Activated naive CD8-positive, alpha-beta T cell treated with anti-CD3 and anti-CD28 coated beads for 36 hours (primary cell): ENCODE measurements around the gene ISM2. TPM values are rescaled to one million over a fixed set of nuclear protein-coding genes. Genes with fewer than 3 reads are reported as not detected.
A peak's percentile ranks its signal among the peaks of the same experiment; 100 is the strongest.

ENCODE experiments used
- DNase-seq: peaks from one replicate; pipeline ENCODE4 v3.0.0; 2021
- H3K27ac Mint-ChIP-seq: one replicate; pipeline ENCODE4 v1.8.0; 2022; ENCODE audit warnings: mild to moderate bottlenecking, moderate library complexity, mixed read lengths
- H3K27me3 Mint-ChIP-seq: one replicate; pipeline ENCODE4 v1.8.0; 2022; ENCODE audit warnings: mild to moderate bottlenecking, mixed read lengths
- H3K36me3 Mint-ChIP-seq: one replicate; pipeline ENCODE4 v1.8.0; 2021; ENCODE audit warnings: mild to moderate bottlenecking, mixed read lengths
- H3K4me1 Mint-ChIP-seq: one replicate; pipeline ENCODE4 v1.8.0; 2021; ENCODE audit warnings: mixed read lengths
- H3K4me3 Mint-ChIP-seq: one replicate; pipeline ENCODE4 v1.8.0; 2022; ENCODE audit warnings: mild to moderate bottlenecking, moderate library complexity, mixed read lengths
- H3K9me3 Mint-ChIP-seq: one replicate; pipeline ENCODE4 v1.8.0; 2022; ENCODE audit warnings: mixed read lengths
- total RNA-seq, 2 experiments: library from RNA; stranded (reverse); gene quantifications; one replicate each; pipeline ENCODE4 v1.2.3, GENCODE V29; 2021

ISM2 gene
- total RNA-seq, 2 experiments from 2014 or later, result 0.29 to 0.44 TPM

DNA sequence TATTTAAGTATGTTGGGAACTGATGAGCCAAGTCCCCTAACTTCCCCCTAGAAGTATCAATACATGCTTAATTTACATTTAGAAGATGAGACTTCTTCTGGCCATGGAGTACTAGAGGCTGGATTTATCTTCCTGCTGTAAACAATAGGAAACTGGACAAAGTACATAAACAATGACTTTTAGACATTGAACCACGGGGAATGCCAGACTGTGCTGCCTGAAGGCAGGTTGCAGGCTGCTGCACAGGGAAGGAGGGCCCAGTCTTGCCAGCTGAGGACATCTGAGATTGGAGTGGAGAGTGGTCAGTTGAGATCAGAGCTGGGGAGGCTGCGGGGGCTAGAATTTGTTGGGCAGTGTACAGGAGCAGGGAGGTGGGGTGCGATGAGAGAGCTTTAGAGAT lies 24.5 kb upstream of the ISM2 start:
- no peak overlapping the region for H3K27ac Mint-ChIP-seq
- DNase-seq, result no peak
- no peaks in the 10 kb centered on the region for H3K4me1 Mint-ChIP-seq
- H3K4me3 Mint-ChIP-seq, result no peak overlapping the region
- H3K9me3 Mint-ChIP-seq, result no peaks in the 10 kb centered on the region
- H3K36me3 Mint-ChIP-seq, result peaks cover 25% of the 10 kb centered on the region
- H3K27me3 Mint-ChIP-seq, result no peaks in the 10 kb centered on the region

DNA sequence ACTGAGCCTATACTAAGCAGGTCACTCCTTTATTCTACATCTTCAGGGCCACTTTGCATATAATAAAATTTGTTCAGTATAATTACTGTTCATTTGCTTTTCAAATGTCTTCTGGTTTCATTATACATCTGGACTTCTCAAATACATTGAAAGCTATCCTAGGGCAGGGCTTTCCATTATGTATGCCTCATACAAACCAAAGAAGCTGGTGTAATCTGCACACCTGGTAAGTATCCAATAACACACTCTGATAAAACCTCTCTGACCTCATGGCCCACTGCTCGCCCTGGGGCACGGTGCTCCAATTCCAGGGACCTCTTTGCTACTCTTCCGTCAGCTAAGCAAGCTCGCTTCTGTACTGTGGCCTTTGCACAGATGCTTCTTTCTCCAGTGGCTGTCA lies 21.9 kb upstream of the ISM2 start:
- Mint-ChIP-seq H3K27ac (no peak overlapping the region), H3K4me1 (no peaks in the 10 kb centered on the region), H3K4me3 (no peak overlapping the region), H3K9me3 (no peaks in the 10 kb centered on the region), H3K27me3 (no peaks in the 10 kb centered on the region), H3K36me3 (peaks cover 31% of the 10 kb centered on the region)
- DNase-seq, result no peak

DNA sequence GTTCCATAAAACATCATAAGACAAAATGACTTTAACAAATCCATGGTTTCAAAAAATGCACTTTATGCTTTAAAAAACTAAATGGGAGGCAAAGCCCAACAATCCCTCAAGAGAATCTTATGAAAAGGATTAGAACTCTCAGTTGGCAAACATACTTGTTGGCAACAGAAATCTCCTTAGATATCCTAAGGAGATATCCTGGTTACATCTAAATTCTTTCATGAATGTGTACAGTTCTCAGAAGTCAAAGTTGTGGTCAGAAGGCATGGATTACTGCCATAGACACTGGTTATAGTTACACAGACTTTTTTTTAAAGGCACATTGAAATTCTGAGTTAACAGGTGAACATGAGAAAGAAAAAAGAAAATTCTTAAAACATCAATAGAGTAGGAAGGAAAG lies 17.5 kb upstream of the ISM2 start:
- no peak for DNase-seq
- Mint-ChIP-seq H3K36me3 (peaks cover 40% of the 10 kb centered on the region), H3K27me3 (no peaks in the 10 kb centered on the region), H3K9me3 (no peaks in the 10 kb centered on the region), H3K4me3 (no peak overlapping the region), H3K27ac (no peak overlapping the region), H3K4me1 (no peaks in the 10 kb centered on the region)

DNA sequence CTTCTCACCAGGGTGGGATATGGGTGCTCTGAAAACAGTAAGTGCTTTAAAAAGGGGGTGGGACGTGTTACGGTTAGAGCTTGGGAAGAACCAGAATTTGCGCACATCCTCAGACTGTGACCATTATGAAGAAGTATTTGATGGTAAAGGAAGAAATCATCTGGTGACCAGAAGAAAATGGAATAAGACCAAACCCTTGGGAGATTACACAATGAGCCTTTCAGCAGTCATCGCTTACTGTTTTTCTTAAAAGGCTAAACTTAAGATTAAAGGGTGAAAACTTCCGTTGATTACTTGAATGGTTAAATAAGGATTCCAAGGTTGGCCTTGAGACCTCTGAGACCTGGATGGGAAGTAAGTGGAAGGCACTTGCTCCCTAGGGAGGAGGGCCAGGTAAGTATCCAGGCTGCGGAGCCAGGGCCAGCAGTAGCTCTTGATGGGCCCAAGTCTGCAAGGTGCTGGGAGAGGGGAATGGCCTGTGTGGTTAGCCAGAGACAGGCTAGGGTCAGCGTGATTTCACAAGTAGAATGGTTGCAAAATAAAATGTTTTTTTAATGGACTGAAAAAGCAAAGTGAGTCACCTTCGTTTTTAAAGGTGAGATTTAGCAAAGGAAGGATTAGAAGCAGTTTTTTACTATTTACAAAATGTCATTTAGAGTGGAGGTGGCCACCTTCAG lies 13.0 kb upstream of the ISM2 start:
- H3K4me1 Mint-ChIP-seq, result no peaks in the 10 kb centered on the region
- no peak overlapping the region for H3K4me3 Mint-ChIP-seq
- no peak for DNase-seq
- no peaks in the 10 kb centered on the region for H3K27me3 Mint-ChIP-seq
- H3K9me3 Mint-ChIP-seq, result no peaks in the 10 kb centered on the region
- peaks cover 23% of the 10 kb centered on the region for H3K36me3 Mint-ChIP-seq
- no peak overlapping the region for H3K27ac Mint-ChIP-seq

DNA sequence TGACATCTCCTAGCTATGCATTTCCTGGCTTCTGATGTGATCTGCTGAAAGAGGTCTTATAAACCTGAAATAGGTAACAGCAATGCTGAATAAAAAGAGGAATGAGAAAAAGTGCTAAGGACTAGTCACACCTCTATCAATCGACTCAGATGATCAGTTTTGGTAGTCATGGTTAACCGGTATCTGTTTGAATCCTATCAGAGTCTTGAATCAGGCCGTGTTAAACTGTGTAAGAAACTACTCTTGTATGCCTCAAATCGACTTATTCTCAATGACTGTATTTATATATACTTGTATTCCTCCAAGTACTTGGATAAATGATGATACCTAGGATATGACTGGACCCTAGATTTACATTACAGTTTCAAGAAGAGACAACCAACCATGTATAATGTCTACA lies 10.8 kb upstream of the ISM2 start:
- H3K36me3 Mint-ChIP-seq, result peaks cover 29% of the 10 kb centered on the region
- H3K9me3 Mint-ChIP-seq, result no peaks in the 10 kb centered on the region
- no peak overlapping the region for H3K27ac Mint-ChIP-seq
- no peak for DNase-seq
- H3K27me3 Mint-ChIP-seq, result no peaks in the 10 kb centered on the region
- H3K4me1 Mint-ChIP-seq, result no peaks in the 10 kb centered on the region
- H3K4me3 Mint-ChIP-seq, result no peak overlapping the region

DNA sequence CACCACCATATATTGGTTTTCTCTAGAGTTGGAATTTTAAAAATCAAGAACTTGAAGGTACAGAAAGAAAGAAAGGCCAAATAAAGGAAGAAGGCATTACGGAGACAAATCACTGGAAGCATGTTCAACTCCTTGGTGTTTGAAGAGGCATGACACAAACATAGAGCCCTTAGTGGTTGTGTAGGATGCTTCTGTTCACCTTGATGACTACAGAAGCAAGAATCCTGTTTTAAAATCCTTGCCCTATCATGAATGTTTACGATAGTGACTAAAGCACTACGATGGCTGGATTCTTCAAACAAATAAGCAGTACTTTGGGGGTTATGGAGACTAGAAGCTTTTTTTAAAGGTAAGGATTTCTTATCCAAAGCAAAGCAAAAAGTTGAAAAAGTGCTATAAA lies 10.3 kb upstream of the ISM2 start:
- no peaks in the 10 kb centered on the region for H3K9me3 Mint-ChIP-seq
- DNase-seq, result no peak
- H3K4me1 Mint-ChIP-seq, result no peaks in the 10 kb centered on the region
- H3K27me3 Mint-ChIP-seq, result no peaks in the 10 kb centered on the region
- no peak overlapping the region for H3K27ac Mint-ChIP-seq
- H3K36me3 Mint-ChIP-seq, result peaks cover 29% of the 10 kb centered on the region
- H3K4me3 Mint-ChIP-seq, result no peak overlapping the region

DNA sequence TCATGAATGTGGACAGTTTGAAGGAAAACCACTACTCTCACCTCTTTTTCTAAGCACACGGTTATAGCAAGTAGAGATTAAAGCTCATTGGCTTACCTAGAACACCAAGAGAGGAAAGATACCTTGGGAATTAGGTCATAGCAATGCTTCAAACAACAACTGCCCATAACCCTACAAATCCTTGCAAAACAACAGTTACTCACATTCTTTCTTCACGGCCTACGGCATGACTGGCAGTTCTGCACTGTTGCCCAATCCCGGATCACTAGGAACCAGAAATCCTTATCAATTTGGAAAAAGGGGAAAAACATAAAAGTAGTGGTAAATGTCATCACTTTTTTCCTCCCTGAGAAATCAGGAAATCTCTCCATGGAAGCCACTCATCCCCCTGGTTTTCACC lies 9.6 kb upstream of the ISM2 start:
- peaks cover 31% of the 10 kb centered on the region for H3K36me3 Mint-ChIP-seq
- peaks cover 2% of the 10 kb centered on the region for H3K9me3 Mint-ChIP-seq
- no peak overlapping the region for H3K27ac Mint-ChIP-seq
- H3K27me3 Mint-ChIP-seq, result no peaks in the 10 kb centered on the region
- no peak overlapping the region for H3K4me3 Mint-ChIP-seq
- no peak for DNase-seq
- no peaks in the 10 kb centered on the region for H3K4me1 Mint-ChIP-seq

DNA sequence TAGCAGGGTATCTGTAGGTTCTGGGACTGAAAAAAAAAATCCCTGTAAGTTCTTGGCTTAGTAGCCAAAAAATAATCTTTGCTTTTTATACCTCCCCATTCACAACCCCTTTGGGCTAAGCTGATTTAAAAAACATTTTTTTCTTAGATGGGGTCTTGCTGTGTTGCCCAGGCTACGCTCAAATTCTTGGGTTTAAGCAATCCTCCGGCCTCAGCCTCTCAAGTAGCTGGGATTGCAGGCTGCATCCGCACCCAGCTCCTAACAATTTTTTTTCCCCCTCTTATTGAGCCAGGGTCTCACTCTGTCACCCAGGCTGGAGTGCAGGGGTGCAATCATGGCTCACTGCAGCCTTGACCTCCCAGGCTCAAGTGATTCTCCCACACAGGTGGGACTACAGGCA lies 9.1 kb upstream of the ISM2 start:
- no peak overlapping the region for H3K4me3 Mint-ChIP-seq
- H3K36me3 Mint-ChIP-seq, result peaks cover 35% of the 10 kb centered on the region
- no peaks in the 10 kb centered on the region for H3K27me3 Mint-ChIP-seq
- no peak overlapping the region for H3K27ac Mint-ChIP-seq
- no peak for DNase-seq
- H3K9me3 Mint-ChIP-seq, result peaks cover 6% of the 10 kb centered on the region
- no peaks in the 10 kb centered on the region for H3K4me1 Mint-ChIP-seq

DNA sequence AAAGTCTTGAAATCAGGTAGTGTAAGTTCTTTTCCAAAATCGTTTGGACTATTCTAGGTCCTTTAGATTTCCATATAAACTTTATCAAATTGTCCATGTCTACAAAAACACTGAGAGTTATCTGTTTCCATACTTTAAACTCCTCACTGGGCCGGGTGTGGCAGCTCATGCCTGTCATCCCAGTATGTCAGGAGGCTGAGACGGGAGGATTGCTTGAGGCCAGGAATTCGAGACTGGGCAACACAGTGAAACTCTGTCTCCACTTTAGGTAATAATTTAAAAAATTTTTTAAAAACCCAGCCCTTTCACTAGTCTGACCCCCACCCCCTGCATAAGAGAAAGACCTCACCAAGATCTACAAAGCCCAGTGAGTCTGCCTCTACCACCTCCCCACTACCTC lies 6.4 kb upstream of the ISM2 start:
- H3K4me3 Mint-ChIP-seq, result no peak overlapping the region
- peaks cover 19% of the 10 kb centered on the region for H3K36me3 Mint-ChIP-seq
- no peak overlapping the region for H3K27ac Mint-ChIP-seq
- no peak for DNase-seq
- peaks cover 15% of the 10 kb centered on the region for H3K27me3 Mint-ChIP-seq
- H3K9me3 Mint-ChIP-seq, result peaks cover 6% of the 10 kb centered on the region
- no peaks in the 10 kb centered on the region for H3K4me1 Mint-ChIP-seq

DNA sequence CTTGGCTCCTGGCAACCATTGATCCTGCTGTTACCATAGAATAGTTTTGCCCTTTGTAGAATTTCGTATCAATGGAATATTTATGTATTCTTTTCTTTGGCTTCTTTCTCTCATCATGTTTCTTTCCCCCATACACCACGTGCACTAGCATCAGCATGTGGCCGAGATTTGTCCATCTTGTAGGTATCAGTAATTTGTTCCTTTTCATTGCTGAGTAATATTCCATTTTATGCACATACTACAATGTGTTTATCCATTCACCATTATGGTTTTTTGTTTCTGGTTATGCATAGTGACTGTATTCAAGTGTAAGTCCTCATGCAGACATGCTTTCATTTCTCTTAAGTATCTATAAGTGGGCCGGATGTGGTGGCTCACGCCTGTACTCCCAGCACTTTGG lies 4.5 kb upstream of the ISM2 start:
- H3K4me1 Mint-ChIP-seq, result no peaks in the 10 kb centered on the region
- DNase-seq, result no peak
- peaks cover 6% of the 10 kb centered on the region for H3K9me3 Mint-ChIP-seq
- peaks cover 25% of the 10 kb centered on the region for H3K27me3 Mint-ChIP-seq
- H3K27ac Mint-ChIP-seq, result no peak overlapping the region
- H3K4me3 Mint-ChIP-seq, result no peak overlapping the region
- H3K36me3 Mint-ChIP-seq, result peaks cover 16% of the 10 kb centered on the region

DNA sequence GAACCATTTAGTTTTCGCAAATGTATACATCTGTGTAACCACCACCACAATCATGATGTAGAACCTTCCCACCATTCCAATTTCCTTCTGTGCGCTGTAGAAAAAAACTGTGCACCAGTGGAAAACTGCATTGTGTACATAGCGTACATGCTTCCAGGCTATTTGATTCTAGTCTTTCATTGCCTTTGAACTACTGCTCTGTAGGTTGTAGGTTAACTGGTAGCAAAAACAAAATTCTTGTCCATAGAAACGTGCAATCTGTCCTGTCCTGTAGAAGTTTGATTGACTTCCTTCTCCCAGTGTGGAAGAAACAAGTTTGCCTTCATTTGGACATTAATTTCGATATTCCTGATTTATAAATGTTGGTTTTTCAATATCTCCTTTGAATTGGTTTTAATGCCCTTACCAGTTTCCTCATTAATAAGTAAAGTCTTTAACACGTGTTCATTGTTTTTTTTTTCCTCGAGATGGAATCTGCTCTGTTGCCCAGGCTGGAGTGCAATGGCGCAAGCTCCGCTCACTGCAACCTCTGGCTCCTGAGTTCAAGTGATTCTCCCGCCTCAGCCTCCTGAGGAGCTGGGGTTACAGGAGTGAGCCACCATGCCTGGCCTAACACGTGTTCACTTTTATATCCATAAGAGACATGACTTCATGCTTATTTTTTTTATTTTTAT lies 3.6 kb upstream of the ISM2 start:
- no peak for DNase-seq
- Mint-ChIP-seq H3K36me3 (peaks cover 12% of the 10 kb centered on the region), H3K9me3 (peaks cover 6% of the 10 kb centered on the region), H3K27ac (no peak overlapping the region), H3K27me3 (peaks cover 34% of the 10 kb centered on the region), H3K4me1 (peaks cover 4% of the 10 kb centered on the region), H3K4me3 (no peak overlapping the region)

DNA sequence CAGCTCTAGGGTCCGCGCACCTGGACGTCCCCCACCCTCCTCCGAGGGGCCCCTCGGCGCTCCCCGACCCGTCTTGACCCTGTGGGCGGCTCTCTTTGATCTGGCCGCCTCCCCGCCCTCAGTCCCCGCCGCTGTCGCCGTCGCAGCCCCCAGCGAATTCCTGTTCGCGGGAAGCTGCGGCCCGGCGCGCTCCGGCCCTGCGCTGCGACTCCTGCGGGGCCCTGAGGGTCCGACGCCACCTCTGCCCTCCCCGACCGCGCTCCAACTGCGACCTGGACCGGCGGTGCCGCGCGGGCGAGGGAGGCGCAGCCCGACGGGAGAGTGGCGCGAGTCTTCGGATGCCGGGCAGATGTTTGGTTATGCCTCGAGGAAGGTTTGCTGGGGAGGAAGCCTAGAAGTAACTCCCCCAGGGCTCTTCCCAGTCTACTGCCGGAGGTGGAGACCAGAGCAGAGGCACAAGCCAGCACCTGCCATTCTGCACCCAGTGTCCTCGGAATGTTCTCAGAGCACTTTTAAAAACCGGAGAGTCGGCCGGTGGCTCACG lies 440 bp upstream of the ISM2 start:
- H3K36me3 Mint-ChIP-seq, result peaks cover 5% of the 10 kb centered on the region
- no peak overlapping the region for H3K27ac Mint-ChIP-seq
- peaks cover 6% of the 10 kb centered on the region for H3K9me3 Mint-ChIP-seq
- no peak for DNase-seq
- H3K4me1 Mint-ChIP-seq, result peaks cover 4% of the 10 kb centered on the region
- H3K27me3 Mint-ChIP-seq, result peaks cover 50% of the 10 kb centered on the region
- H3K4me3 Mint-ChIP-seq, result peak overlapping the region; percentile 50

DNA sequence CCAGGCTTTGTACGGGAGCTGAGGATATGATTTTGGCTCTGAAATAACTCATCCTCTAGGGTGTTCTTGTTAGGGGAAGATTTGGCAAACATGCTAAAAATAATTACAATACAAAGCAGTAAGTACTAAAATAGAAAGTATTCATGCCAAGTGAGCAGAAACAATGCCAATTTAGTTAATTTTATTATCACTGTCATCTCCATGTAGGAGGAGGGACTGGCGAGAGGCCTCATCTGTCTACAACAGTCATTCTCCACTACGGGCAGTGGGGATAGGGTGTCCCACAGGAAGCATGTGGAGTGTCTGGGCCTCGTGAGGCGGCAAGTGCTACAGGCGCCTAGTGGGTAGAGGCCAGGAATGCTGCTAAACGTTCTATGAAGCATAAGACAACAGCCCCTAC lies 3.3 kb downstream of the ISM2 start:
- no peak for DNase-seq
- peaks cover 4% of the 10 kb centered on the region for H3K4me1 Mint-ChIP-seq
- H3K36me3 Mint-ChIP-seq, result no peaks in the 10 kb centered on the region
- peaks cover 39% of the 10 kb centered on the region for H3K27me3 Mint-ChIP-seq
- no peak overlapping the region for H3K4me3 Mint-ChIP-seq
- H3K27ac Mint-ChIP-seq, result no peak overlapping the region
- H3K9me3 Mint-ChIP-seq, result no peaks in the 10 kb centered on the region

DNA sequence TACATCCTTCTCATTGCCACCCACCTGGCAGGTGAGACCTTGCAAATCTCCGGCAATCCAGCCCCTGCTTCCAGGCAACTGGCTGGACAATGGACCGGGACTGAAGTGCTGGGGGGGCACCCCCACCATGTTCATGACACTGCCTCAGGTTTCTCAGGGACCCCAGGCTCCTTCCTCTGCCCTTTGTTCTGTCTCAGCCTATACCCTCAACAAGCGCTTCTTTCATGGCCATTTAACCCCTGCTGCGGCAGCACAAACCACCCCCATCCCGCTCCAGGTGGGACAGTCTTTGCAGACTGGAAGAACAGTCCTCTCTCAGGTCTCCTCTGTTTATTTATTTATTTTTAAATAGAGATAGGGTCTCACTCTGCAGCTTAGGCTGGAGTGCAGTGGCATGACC lies 7.6 kb downstream of the ISM2 start:
- no peak for DNase-seq
- H3K27me3 Mint-ChIP-seq, result peaks cover 6% of the 10 kb centered on the region
- H3K27ac Mint-ChIP-seq, result no peak overlapping the region
- H3K9me3 Mint-ChIP-seq, result no peaks in the 10 kb centered on the region
- no peaks in the 10 kb centered on the region for H3K36me3 Mint-ChIP-seq
- H3K4me3 Mint-ChIP-seq, result no peak overlapping the region
- no peaks in the 10 kb centered on the region for H3K4me1 Mint-ChIP-seq

DNA sequence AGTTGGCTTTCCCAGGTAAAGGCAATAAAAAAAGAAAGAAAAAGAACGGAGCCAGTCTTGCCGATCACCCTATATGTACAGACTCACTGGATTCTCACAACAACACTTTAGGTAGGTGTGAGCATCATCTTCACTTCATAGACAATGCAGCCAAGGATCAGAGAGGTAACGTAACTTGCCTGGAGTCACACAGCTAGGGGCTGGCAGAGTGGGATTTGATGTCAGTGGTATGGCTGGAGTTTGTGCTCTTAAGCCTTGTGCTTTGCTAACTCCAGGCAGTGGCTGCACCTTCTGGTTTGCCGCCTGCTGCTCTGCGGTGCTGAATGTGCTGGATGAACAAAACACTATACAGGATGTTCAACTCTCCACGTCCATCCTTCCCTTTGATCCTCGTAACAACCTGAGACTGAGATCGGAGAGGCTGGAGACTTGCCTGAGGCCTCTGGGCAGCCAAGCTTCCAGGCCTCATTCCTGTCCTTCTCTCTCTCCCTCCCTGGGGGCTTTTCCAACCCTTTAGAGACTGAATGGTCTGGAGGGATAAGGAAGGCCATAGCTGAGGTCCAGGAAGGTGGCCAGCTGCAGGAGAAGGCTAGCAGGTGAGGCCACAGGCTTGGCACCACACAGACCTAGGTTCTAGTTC lies 8.1 kb downstream of the ISM2 start:
- Mint-ChIP-seq H3K36me3 (no peaks in the 10 kb centered on the region), H3K9me3 (no peaks in the 10 kb centered on the region), H3K27me3 (no peaks in the 10 kb centered on the region), H3K4me1 (no peaks in the 10 kb centered on the region), H3K4me3 (no peak overlapping the region), H3K27ac (no peak overlapping the region)
- DNase-seq, result no peak

DNA sequence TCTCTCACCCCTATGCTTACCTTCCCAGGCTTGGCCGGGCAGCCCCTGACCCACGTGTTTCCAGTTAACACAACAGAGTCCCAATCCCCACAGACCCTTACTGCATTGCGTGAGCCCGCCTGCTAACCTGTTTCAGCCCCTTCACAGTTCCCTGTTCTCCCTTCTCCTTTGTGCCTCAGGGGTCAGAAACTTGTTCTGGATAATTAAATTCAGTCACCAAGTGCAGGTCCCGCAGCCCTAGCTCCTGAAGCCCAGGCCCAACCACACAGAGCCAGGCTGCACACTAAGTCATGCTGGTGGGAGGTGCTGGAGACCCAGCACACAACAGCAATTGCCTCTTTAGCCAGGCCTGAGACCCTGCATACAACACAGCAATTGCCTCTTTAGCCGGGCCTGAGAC lies 9.6 kb downstream of the ISM2 start:
- no peaks in the 10 kb centered on the region for H3K36me3 Mint-ChIP-seq
- no peaks in the 10 kb centered on the region for H3K27me3 Mint-ChIP-seq
- no peaks in the 10 kb centered on the region for H3K4me1 Mint-ChIP-seq
- H3K27ac Mint-ChIP-seq, result no peak overlapping the region
- no peak overlapping the region for H3K4me3 Mint-ChIP-seq
- DNase-seq, result no peak
- no peaks in the 10 kb centered on the region for H3K9me3 Mint-ChIP-seq
